ENCODE measurements around the gene SMIM21. TPM values are rescaled to one million over a fixed set of nuclear protein-coding genes. Genes with fewer than 3 reads are reported as not detected.

The SMIM21 gene
- not detected for polyA plus RNA-seq

DNA sequence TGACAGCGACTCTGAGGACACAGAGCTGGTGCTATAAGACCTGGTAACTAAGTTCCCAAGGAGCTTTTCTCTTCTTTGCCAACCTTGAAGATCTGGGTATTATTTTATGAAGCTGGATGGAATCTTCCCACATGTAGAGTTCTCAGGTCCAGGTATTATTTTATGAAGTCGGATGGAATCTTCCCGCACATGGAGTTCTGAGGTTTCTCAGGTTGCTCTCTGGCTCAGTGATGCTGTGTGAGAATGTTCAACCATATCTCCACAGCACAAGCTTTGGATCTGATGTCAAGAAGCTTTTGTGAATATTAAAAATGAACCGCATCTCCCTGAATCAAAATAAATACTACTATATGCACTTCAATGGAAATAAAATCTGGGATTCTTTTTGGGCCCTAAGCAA, at the start of gene SMIM21:
Gene SMIM21, minus strand, starts transcription at position 101 of the 400 bp plus-strand sequence. CDS start 140 bp downstream, outside the sequence.
- no peaks in the 10 kb centered on the region for H3K9me3 ChIP-seq (ENCODE audit: control insufficient read depth in 2 of 2, insufficient read depth in 1 of 2, low read depth in 1 of 2, low read length in 1 of 2)
- H3K27ac ChIP-seq (ENCODE audit: low read depth in 2 of 2, low read length in 1 of 2), result no peak within 1 kb of the TSS
- H3K4me3 ChIP-seq (ENCODE audit: low read depth in 1 of 2, low read length in 2 of 2), result no peak within 1 kb of the TSS
- H3K27me3 ChIP-seq (ENCODE audit: control insufficient read depth in 1 of 2, insufficient read depth in 2 of 2, low read length in 2 of 2), result no peaks in the 10 kb centered on the region
- H3K36me3 ChIP-seq (ENCODE audit: control insufficient read depth in 2 of 2, insufficient read depth in 2 of 2, low read length in 1 of 2), result no peaks in the 10 kb centered on the region
- no peaks in the 10 kb centered on the region for H3K4me1 ChIP-seq (ENCODE audit: control insufficient read depth in 2 of 2, insufficient read depth in 2 of 2, low read length in 1 of 2)
- 80 to 82% methylated on average over 4 of the region's 4 CpGs for WGBS, 2 donors

DNA sequence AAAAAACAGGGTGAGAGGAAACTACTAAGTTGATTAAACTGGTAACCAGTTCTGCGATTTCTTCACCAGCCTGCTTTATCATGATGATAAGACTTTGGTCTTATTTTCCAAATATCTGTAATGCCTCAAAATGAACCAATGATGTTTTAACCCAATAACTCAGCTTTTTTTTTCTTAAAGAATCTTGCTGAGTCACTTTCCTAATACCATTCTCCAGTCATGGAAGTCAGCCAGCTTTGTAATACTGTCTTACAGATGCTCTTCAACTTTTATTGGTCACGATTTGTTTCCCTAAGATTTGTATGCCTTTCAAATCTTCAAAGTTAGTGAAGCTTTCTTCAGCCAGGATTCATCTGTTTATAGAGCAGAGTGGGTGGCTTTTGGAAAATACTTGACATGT, 47.7 kb upstream of the SMIM21 start:
- H3K27me3 ChIP-seq (ENCODE audit: control insufficient read depth in 1 of 2, insufficient read depth in 2 of 2, low read length in 2 of 2), result no peaks in the 10 kb centered on the region
- H3K4me1 ChIP-seq (ENCODE audit: control insufficient read depth in 2 of 2, insufficient read depth in 2 of 2, low read length in 1 of 2), result no peaks in the 10 kb centered on the region
- no peak overlapping the region for H3K27ac ChIP-seq (ENCODE audit: low read depth in 2 of 2, low read length in 1 of 2)
- WGBS, 2 donors, result 50 to 52% methylated on average over 2 of the region's 2 CpGs
- H3K9me3 ChIP-seq (ENCODE audit: control insufficient read depth in 2 of 2, insufficient read depth in 1 of 2, low read depth in 1 of 2, low read length in 1 of 2), result peaks cover 0 to 2% of the 10 kb centered on the region in 2 donors
- no peak overlapping the region for H3K4me3 ChIP-seq (ENCODE audit: low read depth in 1 of 2, low read length in 2 of 2)
- no peaks in the 10 kb centered on the region for H3K36me3 ChIP-seq (ENCODE audit: control insufficient read depth in 2 of 2, insufficient read depth in 2 of 2, low read length in 1 of 2)

DNA sequence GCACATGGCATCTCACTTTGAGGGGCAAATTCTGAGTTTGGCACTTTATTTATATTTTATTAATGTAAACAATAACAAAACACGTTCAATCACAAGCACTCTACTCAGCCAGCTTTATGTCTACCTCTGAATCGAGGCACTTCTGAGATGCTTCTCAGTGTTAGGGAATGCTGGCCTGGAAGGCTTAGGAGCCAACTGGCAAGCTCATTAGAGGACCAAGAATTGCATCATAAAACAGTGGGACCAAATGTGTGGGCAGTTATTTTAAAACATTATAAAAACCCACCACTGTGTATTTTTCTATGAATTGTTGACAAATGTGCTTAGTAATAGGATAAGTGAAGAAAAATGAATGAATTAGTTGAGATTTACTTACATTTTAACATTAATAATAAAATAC, 46.8 kb upstream of the SMIM21 start:
- H3K4me1 ChIP-seq (ENCODE audit: control insufficient read depth in 2 of 2, insufficient read depth in 2 of 2, low read length in 1 of 2), result no peaks in the 10 kb centered on the region
- no peak overlapping the region for H3K27ac ChIP-seq (ENCODE audit: low read depth in 2 of 2, low read length in 1 of 2)
- 61% methylated on average over 2 of the region's 2 CpGs for whole genome bisulfite sequencing, 2 donors
- no peaks in the 10 kb centered on the region for H3K27me3 ChIP-seq (ENCODE audit: control insufficient read depth in 1 of 2, insufficient read depth in 2 of 2, low read length in 2 of 2)
- H3K4me3 ChIP-seq (ENCODE audit: low read depth in 1 of 2, low read length in 2 of 2), result no peak overlapping the region
- no peaks in the 10 kb centered on the region for H3K36me3 ChIP-seq (ENCODE audit: control insufficient read depth in 2 of 2, insufficient read depth in 2 of 2, low read length in 1 of 2)
- H3K9me3 ChIP-seq (ENCODE audit: control insufficient read depth in 2 of 2, insufficient read depth in 1 of 2, low read depth in 1 of 2, low read length in 1 of 2), result peaks cover 0 to 2% of the 10 kb centered on the region in 2 donors

DNA sequence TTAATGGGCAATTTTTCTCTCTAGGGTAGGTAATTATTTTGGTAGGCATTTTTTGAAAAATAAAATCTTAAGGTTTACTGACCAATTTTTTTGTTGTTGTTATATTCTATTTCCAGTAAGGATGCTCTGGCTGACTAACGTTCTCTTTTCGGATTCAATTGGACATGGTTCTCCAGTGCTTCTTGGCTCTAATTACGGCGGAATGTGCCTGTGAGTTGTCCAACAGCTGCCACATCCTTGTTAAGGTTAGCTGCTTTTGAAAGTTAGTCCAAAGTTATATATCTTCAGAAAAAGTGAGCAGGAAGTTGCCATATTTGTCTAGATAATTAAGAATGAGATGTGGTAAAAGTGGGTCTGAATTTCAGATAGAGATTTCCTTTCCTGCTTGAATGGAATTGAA, 45.8 kb upstream of the SMIM21 start:
- H3K4me3 ChIP-seq (ENCODE audit: low read depth in 1 of 2, low read length in 2 of 2), result no peak overlapping the region
- H3K36me3 ChIP-seq (ENCODE audit: control insufficient read depth in 2 of 2, insufficient read depth in 2 of 2, low read length in 1 of 2), result no peaks in the 10 kb centered on the region
- H3K27ac ChIP-seq (ENCODE audit: low read depth in 2 of 2, low read length in 1 of 2), result no peak overlapping the region
- WGBS, 2 donors, result 86 to 89% methylated on average over 4 of the region's 4 CpGs
- H3K9me3 ChIP-seq (ENCODE audit: control insufficient read depth in 2 of 2, insufficient read depth in 1 of 2, low read depth in 1 of 2, low read length in 1 of 2), result peaks cover 0 to 2% of the 10 kb centered on the region in 2 donors
- H3K4me1 ChIP-seq (ENCODE audit: control insufficient read depth in 2 of 2, insufficient read depth in 2 of 2, low read length in 1 of 2), result no peaks in the 10 kb centered on the region
- no peaks in the 10 kb centered on the region for H3K27me3 ChIP-seq (ENCODE audit: control insufficient read depth in 1 of 2, insufficient read depth in 2 of 2, low read length in 2 of 2)

DNA sequence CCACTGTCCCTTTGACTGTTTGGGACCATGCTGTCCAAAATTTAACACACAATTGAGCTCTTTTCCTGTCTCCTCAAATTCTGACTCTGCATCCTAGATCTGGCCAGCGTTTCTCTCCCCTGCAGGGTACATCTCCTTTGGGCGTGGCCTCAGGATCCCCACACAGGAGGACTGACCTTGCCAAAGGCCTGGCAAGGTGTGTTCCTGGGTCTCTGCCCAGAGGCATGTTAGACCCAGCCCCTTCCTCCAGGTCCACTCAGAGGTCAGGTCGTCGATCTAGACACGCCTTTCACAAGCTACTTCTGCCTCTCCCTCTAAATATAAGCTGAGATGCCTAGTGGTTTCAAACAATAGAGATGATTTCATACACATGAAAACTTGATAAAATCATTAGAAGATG, 45.4 kb upstream of the SMIM21 start:
- Histone ChIP-seq H3K9me3 (ENCODE audit: control insufficient read depth in 2 of 2, insufficient read depth in 1 of 2, low read depth in 1 of 2, low read length in 1 of 2) (peaks cover 0 to 2% of the 10 kb centered on the region in 2 donors), H3K4me3 (ENCODE audit: low read depth in 1 of 2, low read length in 2 of 2) (no peak overlapping the region), H3K27me3 (ENCODE audit: control insufficient read depth in 1 of 2, insufficient read depth in 2 of 2, low read length in 2 of 2) (no peaks in the 10 kb centered on the region), H3K27ac (ENCODE audit: low read depth in 2 of 2, low read length in 1 of 2) (no peak overlapping the region), H3K4me1 (ENCODE audit: control insufficient read depth in 2 of 2, insufficient read depth in 2 of 2, low read length in 1 of 2) (no peaks in the 10 kb centered on the region), H3K36me3 (ENCODE audit: control insufficient read depth in 2 of 2, insufficient read depth in 2 of 2, low read length in 1 of 2) (no peaks in the 10 kb centered on the region)
- 72 to 82% methylated on average over 5 of the region's 5 CpGs for WGBS, 2 donors

DNA sequence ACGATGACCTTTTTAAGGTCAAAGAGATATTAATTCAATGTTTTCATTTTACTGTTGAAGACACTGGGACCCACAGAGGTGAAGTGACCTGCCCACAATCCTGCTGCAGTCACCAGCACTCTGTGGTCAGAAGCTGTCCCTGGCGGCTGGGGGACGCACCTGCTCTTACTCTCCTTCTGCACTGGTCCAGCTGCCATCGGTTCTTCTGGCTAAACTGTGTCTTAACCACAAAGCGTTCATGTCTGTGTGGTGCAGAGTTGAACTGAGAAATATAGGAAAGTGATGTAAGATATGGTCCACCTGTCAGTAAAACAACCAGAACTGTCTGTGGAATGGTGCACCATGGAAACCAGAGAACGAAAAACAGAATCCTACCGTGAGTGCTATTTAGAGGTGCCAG, 44.9 kb upstream of the SMIM21 start:
- peaks cover 0 to 2% of the 10 kb centered on the region in 2 donors for H3K9me3 ChIP-seq (ENCODE audit: control insufficient read depth in 2 of 2, insufficient read depth in 1 of 2, low read depth in 1 of 2, low read length in 1 of 2)
- H3K4me1 ChIP-seq (ENCODE audit: control insufficient read depth in 2 of 2, insufficient read depth in 2 of 2, low read length in 1 of 2), result no peaks in the 10 kb centered on the region
- H3K27me3 ChIP-seq (ENCODE audit: control insufficient read depth in 1 of 2, insufficient read depth in 2 of 2, low read length in 2 of 2), result no peaks in the 10 kb centered on the region
- H3K4me3 ChIP-seq (ENCODE audit: low read depth in 1 of 2, low read length in 2 of 2), result no peak overlapping the region
- 90 to 91% methylated on average over 7 of the region's 7 CpGs for WGBS, 2 donors
- H3K36me3 ChIP-seq (ENCODE audit: control insufficient read depth in 2 of 2, insufficient read depth in 2 of 2, low read length in 1 of 2), result no peaks in the 10 kb centered on the region
- no peak overlapping the region for H3K27ac ChIP-seq (ENCODE audit: low read depth in 2 of 2, low read length in 1 of 2)

DNA sequence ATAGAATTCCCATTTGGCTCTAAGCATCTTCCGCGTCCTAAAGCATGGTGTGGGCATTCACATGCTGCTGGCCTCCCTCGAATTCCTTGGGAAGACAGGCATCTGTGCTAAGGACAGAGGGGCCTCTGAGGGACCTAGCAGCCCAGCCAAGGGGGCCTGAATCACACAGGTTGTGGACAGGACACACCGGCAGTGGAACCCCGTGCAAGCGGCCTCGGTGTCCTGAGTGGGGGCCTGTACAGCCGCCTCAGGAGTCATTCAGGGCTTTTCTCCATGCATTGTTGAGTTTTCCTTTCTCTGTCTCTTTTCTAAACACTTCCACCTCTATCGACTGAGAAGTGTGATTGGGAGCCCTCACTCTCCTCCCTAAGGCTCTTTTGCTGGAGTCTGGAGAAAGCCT, 44.3 kb upstream of the SMIM21 start:
- Histone ChIP-seq H3K4me1 (ENCODE audit: control insufficient read depth in 2 of 2, insufficient read depth in 2 of 2, low read length in 1 of 2) (no peaks in the 10 kb centered on the region), H3K4me3 (ENCODE audit: low read depth in 1 of 2, low read length in 2 of 2) (no peak overlapping the region), H3K27me3 (ENCODE audit: control insufficient read depth in 1 of 2, insufficient read depth in 2 of 2, low read length in 2 of 2) (no peaks in the 10 kb centered on the region), H3K36me3 (ENCODE audit: control insufficient read depth in 2 of 2, insufficient read depth in 2 of 2, low read length in 1 of 2) (no peaks in the 10 kb centered on the region), H3K27ac (ENCODE audit: low read depth in 2 of 2, low read length in 1 of 2) (no peak overlapping the region), H3K9me3 (ENCODE audit: control insufficient read depth in 2 of 2, insufficient read depth in 1 of 2, low read depth in 1 of 2, low read length in 1 of 2) (peaks cover 0 to 2% of the 10 kb centered on the region in 2 donors)
- 87 to 91% methylated on average over 9 of the region's 9 CpGs for WGBS, 2 donors

DNA sequence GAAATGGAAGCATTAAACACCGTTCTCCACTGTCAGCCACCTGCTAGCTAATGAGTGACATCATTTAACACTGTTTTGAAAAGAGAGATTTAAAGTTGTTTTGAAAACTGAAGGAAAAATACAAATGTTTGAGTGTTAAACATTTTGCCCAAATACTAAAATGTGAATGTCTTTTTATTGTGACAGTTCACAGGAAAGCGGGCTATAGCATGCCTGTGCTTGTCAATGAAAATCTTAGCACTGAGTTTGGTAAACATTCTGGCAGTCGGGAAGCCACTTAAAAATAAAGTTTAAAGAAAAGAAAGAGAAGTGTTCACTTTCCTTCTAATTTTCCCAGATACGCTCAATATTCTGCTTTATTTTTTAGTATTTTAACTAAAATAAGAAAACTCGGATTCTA, 40.3 kb upstream of the SMIM21 start:
- Histone ChIP-seq H3K27me3 (ENCODE audit: control insufficient read depth in 1 of 2, insufficient read depth in 2 of 2, low read length in 2 of 2) (no peaks in the 10 kb centered on the region), H3K27ac (ENCODE audit: low read depth in 2 of 2, low read length in 1 of 2) (no peak overlapping the region), H3K9me3 (ENCODE audit: control insufficient read depth in 2 of 2, insufficient read depth in 1 of 2, low read depth in 1 of 2, low read length in 1 of 2) (peaks cover 0 to 2% of the 10 kb centered on the region in 2 donors), H3K4me3 (ENCODE audit: low read depth in 1 of 2, low read length in 2 of 2) (no peak overlapping the region), H3K36me3 (ENCODE audit: control insufficient read depth in 2 of 2, insufficient read depth in 2 of 2, low read length in 1 of 2) (no peaks in the 10 kb centered on the region), H3K4me1 (ENCODE audit: control insufficient read depth in 2 of 2, insufficient read depth in 2 of 2, low read length in 1 of 2) (no peaks in the 10 kb centered on the region)
- 52 to 64% methylated on average over 5 of the region's 5 CpGs for WGBS, 2 donors

DNA sequence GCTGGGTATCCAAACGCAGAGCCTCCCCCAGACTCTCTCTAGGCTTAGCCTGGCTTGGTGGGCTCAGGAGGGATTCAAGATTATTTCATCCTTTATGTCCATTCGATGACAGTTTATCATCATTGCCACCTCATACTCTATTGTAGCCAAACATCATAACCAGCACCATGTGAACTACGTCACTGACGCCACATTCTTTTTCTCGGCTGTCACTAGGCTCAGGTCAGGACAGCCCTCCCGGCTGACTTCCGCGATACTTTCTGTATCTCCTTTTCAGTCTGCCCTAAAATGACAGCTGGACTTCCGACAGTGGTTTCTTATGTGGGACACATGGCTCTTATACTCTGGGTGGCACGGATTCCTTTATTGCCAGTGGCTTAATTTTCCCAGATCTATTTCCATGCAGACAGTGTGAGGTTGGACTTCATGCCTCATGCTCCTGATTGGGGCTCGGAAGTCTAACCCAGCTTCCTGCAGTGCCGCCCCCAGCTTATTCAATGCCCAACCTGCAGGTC, 39.8 kb upstream of the SMIM21 start:
- WGBS, 2 donors, result 70 to 80% methylated on average over 12 of the region's 12 CpGs
- H3K27me3 ChIP-seq (ENCODE audit: control insufficient read depth in 1 of 2, insufficient read depth in 2 of 2, low read length in 2 of 2), result no peaks in the 10 kb centered on the region
- H3K9me3 ChIP-seq (ENCODE audit: control insufficient read depth in 2 of 2, insufficient read depth in 1 of 2, low read depth in 1 of 2, low read length in 1 of 2), result peaks cover 0 to 2% of the 10 kb centered on the region in 2 donors
- no peak overlapping the region for H3K27ac ChIP-seq (ENCODE audit: low read depth in 2 of 2, low read length in 1 of 2)
- H3K4me3 ChIP-seq (ENCODE audit: low read depth in 1 of 2, low read length in 2 of 2), result no peak overlapping the region
- H3K36me3 ChIP-seq (ENCODE audit: control insufficient read depth in 2 of 2, insufficient read depth in 2 of 2, low read length in 1 of 2), result no peaks in the 10 kb centered on the region
- H3K4me1 ChIP-seq (ENCODE audit: control insufficient read depth in 2 of 2, insufficient read depth in 2 of 2, low read length in 1 of 2), result no peaks in the 10 kb centered on the region

DNA sequence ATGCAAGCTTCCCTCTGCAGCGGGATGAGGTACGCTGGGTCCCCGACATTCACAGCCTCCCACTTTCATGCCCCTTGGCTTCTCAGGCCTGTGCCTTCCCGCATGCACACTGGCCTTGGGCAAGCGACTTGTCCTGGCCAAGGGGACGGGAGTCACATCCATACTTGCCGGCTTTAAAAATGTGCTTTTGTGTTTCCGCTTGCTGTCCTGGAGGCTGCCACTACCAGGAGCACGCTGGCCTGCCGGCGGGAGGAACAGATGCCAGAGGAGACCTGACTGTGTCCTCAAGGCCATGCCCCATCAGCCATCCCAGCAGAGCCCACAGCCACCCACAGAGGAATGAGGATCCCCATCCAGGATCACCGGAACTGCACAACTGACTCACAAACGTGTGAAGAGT, 36.9 kb upstream of the SMIM21 start:
- no peak overlapping the region for H3K4me3 ChIP-seq (ENCODE audit: low read depth in 1 of 2, low read length in 2 of 2)
- no peaks in the 10 kb centered on the region for H3K36me3 ChIP-seq (ENCODE audit: control insufficient read depth in 2 of 2, insufficient read depth in 2 of 2, low read length in 1 of 2)
- H3K27ac ChIP-seq (ENCODE audit: low read depth in 2 of 2, low read length in 1 of 2), result no peak overlapping the region
- H3K4me1 ChIP-seq (ENCODE audit: control insufficient read depth in 2 of 2, insufficient read depth in 2 of 2, low read length in 1 of 2), result no peaks in the 10 kb centered on the region
- H3K9me3 ChIP-seq (ENCODE audit: control insufficient read depth in 2 of 2, insufficient read depth in 1 of 2, low read depth in 1 of 2, low read length in 1 of 2), result peaks cover 0 to 2% of the 10 kb centered on the region in 2 donors
- H3K27me3 ChIP-seq (ENCODE audit: control insufficient read depth in 1 of 2, insufficient read depth in 2 of 2, low read length in 2 of 2), result no peaks in the 10 kb centered on the region
- 91 to 95% methylated on average over 13 of the region's 13 CpGs for WGBS, 2 donors

Measured in esophagus (tissue), 2 donors.